ENCODE data around the gene KCNJ11.

KCNJ11 gene

GRCh38 chr11:17405232-17406005 is 17.0 kb upstream of the KCNJ11 start:
- Histone ChIP-seq H2AFZ (ENCODE audit: low read depth, low read length) (no peak overlapping the region), H3K4me1 (ENCODE audit: insufficient read depth, low read length) (no peaks in the 10 kb centered on the region), H3K9me3 (ENCODE audit: low read length) (no peaks in the 10 kb centered on the region), H3K27me3 (ENCODE audit: insufficient read depth, low read length) (peaks cover 6% of the 10 kb centered on the region), H3K4me3 (ENCODE audit: low read length) (no peak overlapping the region), H3K36me3 (ENCODE audit: insufficient read depth, low read length) (no peaks in the 10 kb centered on the region)

- H3K4me1 ChIP-seq (ENCODE audit: insufficient read depth, low read length): no peaks in the 10 kb centered on the region
- no peaks in the 10 kb centered on the region for H3K9me3 ChIP-seq (ENCODE audit: low read length)
- H3K27me3 ChIP-seq (ENCODE audit: insufficient read depth, low read length): peaks cover 6% of the 10 kb centered on the region
- no peak overlapping the region for H3K4me3 ChIP-seq (ENCODE audit: low read length)
- H3K36me3 ChIP-seq (ENCODE audit: insufficient read depth, low read length): no peaks in the 10 kb centered on the region
- H2AFZ ChIP-seq (ENCODE audit: low read depth, low read length): no peak overlapping the region
Observed at GRCh38 chr11:17403980-17404759, 15.7 kb upstream of the KCNJ11 start.

- no peaks in the 10 kb centered on the region for H3K9me3 ChIP-seq (ENCODE audit: low read length)
- H3K27me3 ChIP-seq (ENCODE audit: insufficient read depth, low read length): peaks cover 6% of the 10 kb centered on the region
- H3K4me3 ChIP-seq (ENCODE audit: low read length): no peak overlapping the region
- H3K4me1 ChIP-seq (ENCODE audit: insufficient read depth, low read length): no peaks in the 10 kb centered on the region
- no peak overlapping the region for H2AFZ ChIP-seq (ENCODE audit: low read depth, low read length)
- no peaks in the 10 kb centered on the region for H3K36me3 ChIP-seq (ENCODE audit: insufficient read depth, low read length)
Observed at GRCh38 chr11:17402486-17402885, 14.0 kb upstream of the KCNJ11 start.

- H3K4me3 ChIP-seq (ENCODE audit: low read length): no peak overlapping the region
- H3K27me3 ChIP-seq (ENCODE audit: insufficient read depth, low read length): peaks cover 6% of the 10 kb centered on the region
- no peaks in the 10 kb centered on the region for H3K9me3 ChIP-seq (ENCODE audit: low read length)
- H2AFZ ChIP-seq (ENCODE audit: low read depth, low read length): no peak overlapping the region
- no peaks in the 10 kb centered on the region for H3K36me3 ChIP-seq (ENCODE audit: insufficient read depth, low read length)
- H3K4me1 ChIP-seq (ENCODE audit: insufficient read depth, low read length): no peaks in the 10 kb centered on the region
Observed at GRCh38 chr11:17401841-17402240, 13.4 kb upstream of the KCNJ11 start.

GRCh38 chr11:17401316-17401715 is 12.9 kb upstream of the KCNJ11 start:
- no peak overlapping the region for H2AFZ ChIP-seq (ENCODE audit: low read depth, low read length)
- no peaks in the 10 kb centered on the region for H3K4me1 ChIP-seq (ENCODE audit: insufficient read depth, low read length)
- H3K9me3 ChIP-seq (ENCODE audit: low read length): no peaks in the 10 kb centered on the region
- H3K27me3 ChIP-seq (ENCODE audit: insufficient read depth, low read length): peaks cover 6% of the 10 kb centered on the region
- H3K4me3 ChIP-seq (ENCODE audit: low read length): no peak overlapping the region
- no peaks in the 10 kb centered on the region for H3K36me3 ChIP-seq (ENCODE audit: insufficient read depth, low read length)

- Histone ChIP-seq H3K4me3 (ENCODE audit: low read length) (no peak overlapping the region), H3K4me1 (ENCODE audit: insufficient read depth, low read length) (no peaks in the 10 kb centered on the region), H3K36me3 (ENCODE audit: insufficient read depth, low read length) (no peaks in the 10 kb centered on the region), H3K27me3 (ENCODE audit: insufficient read depth, low read length) (peaks cover 3% of the 10 kb centered on the region), H3K9me3 (ENCODE audit: low read length) (no peaks in the 10 kb centered on the region), H2AFZ (ENCODE audit: low read depth, low read length) (no peak overlapping the region)
Observed at GRCh38 chr11:17400048-17400775, 11.8 kb upstream of the KCNJ11 start.

- Histone ChIP-seq H3K9me3 (ENCODE audit: low read length) (no peaks in the 10 kb centered on the region), H3K4me1 (ENCODE audit: insufficient read depth, low read length) (no peaks in the 10 kb centered on the region), H3K27me3 (ENCODE audit: insufficient read depth, low read length) (no peaks in the 10 kb centered on the region), H3K4me3 (ENCODE audit: low read length) (no peak overlapping the region), H3K36me3 (ENCODE audit: insufficient read depth, low read length) (no peaks in the 10 kb centered on the region), H2AFZ (ENCODE audit: low read depth, low read length) (no peak overlapping the region)
Observed at GRCh38 chr11:17399236-17399635, 10.8 kb upstream of the KCNJ11 start.

- H3K9me3 ChIP-seq (ENCODE audit: low read length): no peaks in the 10 kb centered on the region
- no peak overlapping the region for H3K4me3 ChIP-seq (ENCODE audit: low read length)
- H3K36me3 ChIP-seq (ENCODE audit: insufficient read depth, low read length): no peaks in the 10 kb centered on the region
- no peak overlapping the region for H2AFZ ChIP-seq (ENCODE audit: low read depth, low read length)
- no peaks in the 10 kb centered on the region for H3K27me3 ChIP-seq (ENCODE audit: insufficient read depth, low read length)
- no peaks in the 10 kb centered on the region for H3K4me1 ChIP-seq (ENCODE audit: insufficient read depth, low read length)
Observed at GRCh38 chr11:17397311-17398002, 9.0 kb upstream of the KCNJ11 start.

- Histone ChIP-seq H3K4me1 (ENCODE audit: insufficient read depth, low read length) (no peaks in the 10 kb centered on the region), H3K36me3 (ENCODE audit: insufficient read depth, low read length) (no peaks in the 10 kb centered on the region), H2AFZ (ENCODE audit: low read depth, low read length) (no peak overlapping the region), H3K9me3 (ENCODE audit: low read length) (no peaks in the 10 kb centered on the region), H3K27me3 (ENCODE audit: insufficient read depth, low read length) (no peaks in the 10 kb centered on the region), H3K4me3 (ENCODE audit: low read length) (no peak overlapping the region)
Observed at GRCh38 chr11:17396598-17397310, 8.3 kb upstream of the KCNJ11 start.

GRCh38 chr11:17395978-17396377 is 7.5 kb upstream of the KCNJ11 start:
- Histone ChIP-seq H2AFZ (ENCODE audit: low read depth, low read length) (no peak overlapping the region), H3K4me1 (ENCODE audit: insufficient read depth, low read length) (no peaks in the 10 kb centered on the region), H3K4me3 (ENCODE audit: low read length) (no peak overlapping the region), H3K27me3 (ENCODE audit: insufficient read depth, low read length) (peaks cover 2% of the 10 kb centered on the region), H3K36me3 (ENCODE audit: insufficient read depth, low read length) (no peaks in the 10 kb centered on the region), H3K9me3 (ENCODE audit: low read length) (no peaks in the 10 kb centered on the region)

- H2AFZ ChIP-seq (ENCODE audit: low read depth, low read length): no peak overlapping the region
- H3K4me1 ChIP-seq (ENCODE audit: insufficient read depth, low read length): no peaks in the 10 kb centered on the region
- peaks cover 6% of the 10 kb centered on the region for H3K27me3 ChIP-seq (ENCODE audit: insufficient read depth, low read length)
- H3K9me3 ChIP-seq (ENCODE audit: low read length): no peaks in the 10 kb centered on the region
- H3K36me3 ChIP-seq (ENCODE audit: insufficient read depth, low read length): no peaks in the 10 kb centered on the region
- H3K4me3 ChIP-seq (ENCODE audit: low read length): no peak overlapping the region
Observed at GRCh38 chr11:17395554-17395961, 7.1 kb upstream of the KCNJ11 start.

- peaks cover 10% of the 10 kb centered on the region for H3K27me3 ChIP-seq (ENCODE audit: insufficient read depth, low read length)
- no peaks in the 10 kb centered on the region for H3K9me3 ChIP-seq (ENCODE audit: low read length)
- H3K4me1 ChIP-seq (ENCODE audit: insufficient read depth, low read length): peaks cover under 1% of the 10 kb centered on the region
- no peak overlapping the region for H2AFZ ChIP-seq (ENCODE audit: low read depth, low read length)
- no peak overlapping the region for H3K4me3 ChIP-seq (ENCODE audit: low read length)
- H3K36me3 ChIP-seq (ENCODE audit: insufficient read depth, low read length): no peaks in the 10 kb centered on the region
Observed at GRCh38 chr11:17394743-17395390, 6.4 kb upstream of the KCNJ11 start.

Data from neuron (in vitro differentiated cells).